IMR-90 (cell line): ENCODE measurements around the gene MYO1D. TPM values are rescaled to one million over a fixed set of nuclear protein-coding genes. Genes with fewer than 3 reads are reported as not detected.

Experiments used
- ATAC-seq: fragments of 200-7000 bp; cut with Tn5 transposase; 2 replicates; pipeline ENCODE4 v1.9.1; 2020; ENCODE audit warnings: low read depth, mild to moderate bottlenecking, moderate library complexity
- BruUV-seq: library from RNA; stranded (reverse); fragments of 400-500 nt; replicated peaks from 2 replicates; lab custom pipeline; 2021; lab: Mats Ljungman, UMichigan
- CTCF ChIA-PET: fragments of 300-600 bp; formaldehyde crosslinking; extraction: SDS; loops from one replicate; lab custom pipeline; 2021; ENCODE audit warnings: antibody characterized with exemption; lab: Yijun Ruan, JAX
- POLR2A ChIA-PET: fragments of 300-600 bp; sonication (Branson Sonifier 250); formaldehyde crosslinking; loops from one replicate; lab custom pipeline; 2022; ENCODE audit warnings: antibody characterized with exemption; ENCODE audit not compliant: unreplicated experiment; lab: Charles Lee
- DNase-seq: peaks from one replicate; pipeline ENCODE4 v3.0.0; 2013
- H2AFZ ChIP-seq: replicated peaks from 2 replicates; pipeline ENCODE3; 2013; ENCODE audit warnings: low read length, mild to moderate bottlenecking; ENCODE audit not compliant: poor library complexity
- H2AK5ac ChIP-seq: 2 replicates; pipeline ENCODE4 v1.6.1; 2013; ENCODE audit warnings: low read depth, low read length, inconsistent platforms
- H2AK9ac ChIP-seq: replicated peaks from 2 replicates; pipeline ENCODE3; 2013; ENCODE audit warnings: mild to moderate bottlenecking, low read depth, low read length, moderate library complexity; ENCODE audit not compliant: poor library complexity
- H2BK120ac ChIP-seq: 2 replicates; pipeline ENCODE4 v1.6.1; 2013; ENCODE audit warnings: low read depth, low read length, inconsistent platforms
- H2BK15ac ChIP-seq: 3 replicates; pipeline ENCODE4 v1.6.1; 2013; ENCODE audit warnings: low read depth, low read length, inconsistent platforms
- H2BK20ac ChIP-seq: 2 replicates; pipeline ENCODE4 v1.6.1; 2013; ENCODE audit warnings: low read depth, mild to moderate bottlenecking, inconsistent platforms, low read length, moderate library complexity
- H2BK5ac ChIP-seq: 2 replicates; pipeline ENCODE4 v1.6.1; 2013; ENCODE audit warnings: mild to moderate bottlenecking, low read depth, low read length, inconsistent platforms; ENCODE audit not compliant: poor library complexity, severe bottlenecking
- H3K14ac ChIP-seq: replicated peaks from 2 replicates; pipeline ENCODE4 v1.6.1; 2013; ENCODE audit warnings: low read depth, low read length, inconsistent platforms
- H3K18ac ChIP-seq: 2 replicates; pipeline ENCODE4 v1.6.1; 2013; ENCODE audit warnings: low read depth, low read length, control low read depth
- H3K23ac ChIP-seq: 2 replicates; pipeline ENCODE4 v1.6.1; 2013; ENCODE audit warnings: low read depth, low read length, inconsistent platforms
- H3K27ac ChIP-seq: 2 replicates; pipeline ENCODE4 v1.5.1; 2013; ENCODE audit warnings: mild to moderate bottlenecking, control low read depth, low read length; ENCODE audit not compliant: insufficient read depth
- H3K27me3 ChIP-seq: 2 replicates; pipeline ENCODE4 v1.6.1; 2013; ENCODE audit warnings: low read length; ENCODE audit not compliant: control insufficient read depth, insufficient read depth
- H3K36me3 ChIP-seq: 2 replicates; pipeline ENCODE4 v1.6.1; 2013; ENCODE audit warnings: low read length, mixed read lengths; ENCODE audit not compliant: control insufficient read depth, insufficient read depth
- H3K4ac ChIP-seq: 2 replicates; pipeline ENCODE4 v1.6.1; 2013; ENCODE audit warnings: low read depth, low read length, inconsistent platforms
- H3K4me1 ChIP-seq: 2 replicates; pipeline ENCODE4 v1.6.1; 2013; ENCODE audit warnings: low read length, mixed read lengths; ENCODE audit not compliant: control insufficient read depth, insufficient read depth
- H3K4me2 ChIP-seq: 2 replicates; pipeline ENCODE4 v1.6.1; 2013; ENCODE audit warnings: low read depth, mild to moderate bottlenecking, control low read depth, low read length, moderate library complexity
- H3K4me3 ChIP-seq: 2 replicates; pipeline ENCODE4 v1.5.1; 2013; ENCODE audit warnings: low read depth, mild to moderate bottlenecking, control low read depth, low read length, moderate library complexity; ENCODE audit not compliant: insufficient read depth
- H3K56ac ChIP-seq: 2 replicates; pipeline ENCODE4 v1.6.1; 2013; ENCODE audit warnings: low read length, inconsistent platforms; ENCODE audit not compliant: insufficient read depth; ENCODE audit errors: extremely low read depth
- H3K79me1 ChIP-seq, 2 experiments: 2 replicates each; pipeline ENCODE4 v1.6.1; 2013; ENCODE audit warnings: low read length in 2 of 2, inconsistent platforms in 1 of 2, low read depth in 1 of 2
- H3K9ac ChIP-seq: 2 replicates; pipeline ENCODE4 v1.6.1; 2013; ENCODE audit warnings: low read depth, low read length, control low read depth
- H3K9me1 ChIP-seq: 2 replicates; pipeline ENCODE4 v1.6.1; 2013; ENCODE audit warnings: low read length, inconsistent platforms; ENCODE audit not compliant: insufficient read depth
- H3K9me3 ChIP-seq: 2 replicates; pipeline ENCODE4 v1.6.1; 2013; ENCODE audit warnings: low read length; ENCODE audit not compliant: control insufficient read depth, insufficient read depth
- H4K20me1 ChIP-seq: 2 replicates; pipeline ENCODE4 v1.6.1; 2013; ENCODE audit warnings: low read length, inconsistent platforms; ENCODE audit not compliant: insufficient read depth
- H4K5ac ChIP-seq: 2 replicates; pipeline ENCODE4 v1.6.1; 2013; ENCODE audit warnings: mild to moderate bottlenecking, low read depth, low read length, control low read depth
- H4K8ac ChIP-seq, 2 experiments: 2 replicates each; pipeline ENCODE4 v1.6.1; 2013; ENCODE audit warnings: low read depth in 2 of 2, low read length in 2 of 2, control low read depth in 1 of 2, inconsistent platforms in 1 of 2
- H4K91ac ChIP-seq: 2 replicates; pipeline ENCODE4 v1.6.1; 2013; ENCODE audit warnings: low read depth, low read length, inconsistent platforms; ENCODE audit not compliant: insufficient read depth
- CEBPB ChIP-seq: IDR thresholded peaks from 2 replicates; pipeline ENCODE4 v1.6.1; 2012; ENCODE audit warnings: low read depth, low read length, improper control_type of control experiment
- MAFK ChIP-seq: IDR thresholded peaks from 2 replicates; pipeline ENCODE4 v1.6.1; 2012; ENCODE audit warnings: low read depth, low read length, improper control_type of control experiment
- MAZ ChIP-seq: IDR thresholded peaks from 2 replicates; pipeline ENCODE4 v1.6.1; 2012; ENCODE audit warnings: low read depth, mild to moderate bottlenecking, low read length, improper control_type of control experiment, moderate library complexity, borderline replicate concordance
- WGBS, 2 experiments: methylation state at CpG; one replicate each; pipeline versions ENCODE4 v1.1.5 to v1.1.7; 2013; ENCODE audit warnings: missing lambda C conversion rate in 2 of 2; ENCODE audit not compliant: insufficient read length in 1 of 2; ENCODE audit errors: extremely low coverage in 2 of 2; 5-methylcytosine and 5-hydroxymethylcytosine counted together
- dilution Hi-C: fragments of 300-500 bp; cut with HindIII; formaldehyde crosslinking; loops from one replicate; pipeline ENCODE4 v1.14.3; 2018; ENCODE audit warnings: low sequenced_read_pairs; ENCODE audit not compliant: unreplicated experiment
- in situ Hi-C: fragments of 300-500 bp; cut with MboI; formaldehyde crosslinking; loops from 3 replicates; pipeline ENCODE4 v1.14.3; 2019; ENCODE audit warnings: low sequenced_read_pairs, inconsistent platforms, mixed read lengths
- intact Hi-C: fragments of 100-400 bp; cut with micrococcal nuclease; formaldehyde crosslinking; loops from 2 replicates; pipeline ENCODE4 v1.10.0; 2022
- polyA plus RNA-seq, 3 experiments: library from polyadenylated mRNA; depleted of rRNA; stranded (reverse); fragments of >200 nt; gene quantifications; 2 replicates each; pipeline ENCODE4 v1.2.3, GENCODE V29; 2012; ENCODE audit warnings: low replicate concordance in 1 of 3
- total RNA-seq: library from RNA; depleted of rRNA; stranded (reverse); fragments of >200 nt; gene quantifications from 2 replicates; pipeline ENCODE4 v1.2.3, GENCODE V29; 2012

Gene MYO1D
- total and polyA plus RNA-seq, 2 of the 4 experiments (the other 2 are of a cell fraction), result 0.63 to 0.90 TPM

DNA sequence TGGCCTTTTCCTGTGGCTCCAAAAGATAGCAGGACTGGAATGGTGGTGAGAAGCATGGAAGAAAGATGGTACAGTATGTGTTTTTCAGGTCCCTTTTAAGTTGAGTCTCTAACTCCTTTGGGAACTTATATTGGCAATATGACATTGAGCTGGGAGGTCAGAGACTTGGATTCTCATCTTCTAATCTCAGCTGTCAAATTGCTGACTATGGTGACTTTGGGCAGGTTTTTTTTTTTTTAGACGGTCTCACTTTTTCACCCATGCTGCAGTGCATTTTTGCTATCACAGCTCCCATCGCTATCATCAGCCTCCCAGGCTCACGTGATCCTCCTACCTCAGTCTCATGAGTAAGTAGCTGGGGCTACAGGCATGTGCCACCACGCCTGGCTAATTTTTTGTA lies 405.3 kb downstream of the MYO1D start:
- Histone ChIP-seq H3K56ac (no peak overlapping the region), H2BK20ac (no peak overlapping the region), H3K23ac (no peak overlapping the region), H2AK5ac (no peak overlapping the region), H2AK9ac (no peak overlapping the region), H3K27me3 (no peaks in the 10 kb centered on the region), H4K20me1 (peaks cover 8% of the 10 kb centered on the region; the same call in 1 of the 2 replicates), H3K9ac (no peak overlapping the region), H4K91ac (no peak overlapping the region), H4K5ac (no peak overlapping the region), H3K18ac (no peak overlapping the region), H2BK15ac (no peak overlapping the region), H3K9me1 (no peaks in the 10 kb centered on the region), H2BK120ac (no peak overlapping the region), H2AFZ (no peak overlapping the region), H3K36me3 (peaks cover 58% of the 10 kb centered on the region), H2BK5ac (no peak overlapping the region), H3K4me2 (no peak overlapping the region), H3K4me1 (no peaks in the 10 kb centered on the region), H4K8ac (no peak overlapping the region), H3K14ac (no peak overlapping the region), H3K79me1 (peaks cover 23 to 35% of the 10 kb centered on the region in 2 experiments), H3K27ac (no peak overlapping the region), H3K9me3 (no peaks in the 10 kb centered on the region), H3K4ac (no peak overlapping the region), H3K4me3 (no peak overlapping the region)
- DNase-seq (no peak), ATAC-seq (no peak)
- intact Hi-C loops (no loop called here), dilution Hi-C loops (no loop called here), in situ Hi-C loops (no loop called here)
- ChIA-PET CTCF (interaction anchor here (2.1 kb wide), 1 partner anchor 10 kb away, joined by 10 read pairs; no protein-coding TSS in a partner anchor), POLR2A (no interaction called here)
- BruUV-seq, result no TSS peak
- WGBS, 2 experiments, result no CpG with 5 or more reads among the region's 4 CpGs
- TF ChIP-seq CEBPB, result no peak
- TF ChIP-seq MAFK, result peak; percentile 58
- TF ChIP-seq MAZ, result no peak
